ENCODE results near the gene CLEC7A.

Gene CLEC7A

DNA sequence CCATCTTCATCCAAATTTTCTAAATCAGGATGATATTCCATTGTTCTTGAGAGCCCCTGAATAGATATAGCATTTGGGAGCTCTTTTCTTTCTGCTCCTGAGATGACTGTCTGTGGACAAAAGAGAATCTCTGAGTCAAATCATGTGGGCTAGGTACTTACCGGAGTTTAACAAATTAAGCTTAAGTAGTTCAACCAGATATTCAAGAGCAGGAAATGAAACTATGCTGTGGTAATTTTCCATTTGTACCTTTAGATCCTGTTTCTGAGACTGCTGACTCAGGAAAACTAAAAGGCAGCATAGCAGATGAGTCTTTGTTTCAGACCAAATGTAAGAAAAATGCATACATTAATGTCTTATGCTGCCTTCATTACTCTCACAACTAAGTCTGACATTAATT lies at the start of gene CLEC7A:
Gene CLEC7A, minus strand, starts transcription at position 158 of the 400 bp plus-strand sequence. Its CDS starts 117 bp downstream, at position 41.
- peak in 1 of 2 donors; percentile 13 for DNase-seq

DNA sequence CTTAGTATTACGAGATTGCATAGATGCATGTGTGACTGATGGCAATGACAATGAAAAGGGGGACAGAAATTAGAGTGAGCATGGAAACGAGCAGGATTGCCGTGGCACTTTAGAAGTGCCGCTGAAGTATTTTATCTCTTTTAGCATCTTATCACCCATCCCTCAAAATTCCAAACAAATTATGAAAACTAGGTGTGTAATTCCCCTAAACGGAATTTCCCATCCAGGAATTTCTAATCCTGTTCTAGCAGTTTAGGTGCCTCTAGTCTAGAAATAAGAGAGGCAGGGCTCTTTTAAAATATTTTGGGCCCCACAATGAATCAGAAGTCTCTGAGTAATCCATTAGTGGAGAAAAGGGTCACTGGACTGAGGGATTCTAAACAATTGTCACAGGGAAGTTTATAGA lies 49.8 kb upstream of the CLEC7A start:
- no peak for DNase-seq

DNA sequence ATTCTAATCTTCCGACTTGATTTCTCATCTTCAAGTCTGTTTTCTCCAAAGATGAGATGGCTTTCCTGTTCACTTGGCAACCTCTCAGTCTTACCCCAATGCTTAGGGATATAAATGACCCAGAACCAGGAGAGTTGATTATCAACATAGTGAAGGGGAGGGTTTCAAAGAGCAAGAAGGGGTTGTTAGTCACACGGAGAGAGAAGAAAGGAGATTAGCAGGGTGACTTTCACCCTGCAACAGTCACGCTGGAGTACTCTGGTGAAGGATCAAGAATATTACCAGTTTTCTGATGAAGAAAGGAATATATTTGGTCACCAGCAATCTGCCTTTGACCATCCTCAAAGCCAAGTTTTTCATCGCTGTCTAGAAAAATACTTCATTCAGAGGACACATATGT lies 48.8 kb upstream of the CLEC7A start, which contains the start of gene TMEM52B:
Gene TMEM52B, plus strand, starts transcription at position 212 of the 400 bp plus-strand sequence. CDS start 543 bp downstream, outside the sequence.
- DNase-seq, result no peak

DNA sequence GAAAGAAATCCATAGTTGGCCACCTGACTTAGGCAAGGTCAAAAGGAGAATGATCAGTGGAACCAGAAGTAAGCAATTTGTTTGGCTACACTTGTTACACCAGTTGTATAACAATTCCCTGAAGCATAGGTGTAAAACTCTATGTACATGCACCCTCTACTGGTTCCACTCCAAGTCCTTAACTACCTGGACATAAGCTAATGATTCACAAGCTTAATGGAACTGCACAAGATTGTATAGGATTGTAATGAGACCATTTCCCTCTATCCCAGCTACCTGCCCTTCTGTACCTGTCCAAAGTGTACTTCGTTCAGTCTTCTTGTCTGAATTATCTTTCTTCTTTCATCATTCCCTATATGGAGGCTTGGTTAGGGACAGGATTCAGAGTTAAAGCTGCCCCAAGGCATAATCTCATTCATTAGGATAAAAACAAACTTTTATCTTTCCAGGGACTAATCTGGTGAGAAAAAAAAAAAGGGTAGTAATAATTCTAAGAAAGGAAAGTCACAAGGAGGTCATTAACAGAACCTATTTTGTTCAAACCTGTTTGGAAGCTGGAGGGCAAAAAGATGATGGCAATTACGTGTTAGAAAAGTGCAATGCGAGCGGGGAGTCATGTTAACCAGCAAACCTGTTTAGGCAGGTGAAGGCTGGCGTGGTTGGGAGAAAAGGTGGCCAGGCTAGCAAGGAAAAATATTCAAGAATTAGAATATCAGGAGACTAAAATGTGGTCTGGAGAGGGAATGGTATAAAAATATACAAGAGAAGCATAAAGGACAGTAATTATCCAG lies 46.0 kb upstream of the CLEC7A start:
- DNase-seq, result no peak

DNA sequence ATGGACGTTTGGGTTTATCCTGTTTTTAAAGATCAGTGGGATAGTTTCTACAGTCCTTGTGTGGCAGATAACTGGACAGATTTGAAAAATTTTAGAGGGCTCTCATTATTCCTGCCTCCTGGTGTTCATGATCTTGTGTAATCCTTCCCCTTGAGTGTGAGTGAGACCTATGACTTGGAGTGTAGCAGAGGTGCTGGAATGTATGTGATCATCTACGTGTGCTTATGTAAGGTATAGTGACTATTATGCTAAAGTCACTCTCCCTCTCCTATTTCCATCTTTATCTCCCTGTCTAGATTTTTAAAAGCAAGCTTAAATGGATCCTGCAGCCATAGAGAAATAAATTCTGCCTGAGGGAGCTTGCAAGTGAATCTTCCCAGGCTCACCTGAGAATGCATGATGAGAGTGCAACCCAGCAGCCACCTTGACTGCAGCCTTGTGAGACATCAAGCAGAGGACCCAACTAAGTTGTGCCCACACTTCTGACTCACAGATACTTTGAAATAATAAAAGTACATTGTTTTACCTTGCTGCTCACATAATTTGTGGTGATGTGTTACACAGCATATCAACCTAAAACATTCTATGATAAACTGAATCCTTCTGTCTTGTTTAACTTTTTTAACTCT lies 45.1 kb upstream of the CLEC7A start:
- DNase-seq, result no peak

DNA sequence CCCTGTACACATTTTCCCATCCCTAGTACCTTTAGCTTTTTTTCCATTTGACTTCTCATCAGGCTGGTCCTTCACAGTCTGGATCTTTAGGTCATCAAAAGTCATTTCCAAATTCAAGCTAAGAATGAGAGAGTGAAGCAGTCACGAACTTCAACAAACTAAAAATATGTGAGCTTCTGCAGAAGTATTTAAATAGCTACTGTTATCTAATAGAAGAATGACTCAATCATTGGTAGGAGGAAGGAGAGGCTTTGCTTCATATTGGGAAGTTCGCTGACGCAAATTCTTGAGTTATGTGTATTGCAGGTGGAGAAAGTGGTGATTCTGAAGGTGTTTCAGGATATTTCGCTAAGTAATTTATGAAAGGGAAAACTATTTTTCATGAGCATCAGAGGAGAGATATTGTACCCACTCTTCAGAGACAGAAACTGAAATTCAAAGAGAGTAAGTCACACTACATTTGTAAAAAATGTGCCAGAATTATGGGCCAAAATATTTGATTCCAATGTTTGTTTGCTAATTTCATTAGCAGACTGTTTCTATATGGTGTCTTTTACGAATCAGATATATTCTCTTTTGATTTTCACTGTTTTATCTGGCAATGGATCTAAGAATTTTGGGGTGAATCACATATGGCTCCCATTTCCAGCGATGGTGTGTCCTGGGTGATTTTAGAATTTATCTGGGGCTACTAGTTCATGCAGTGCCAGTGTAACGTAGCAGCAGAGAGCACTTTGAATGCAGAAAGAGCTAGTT lies 42.2 kb upstream of the CLEC7A start, which contains the start of gene OLR1:
Gene OLR1, minus strand, starts transcription at position 160 of the 756 bp plus-strand sequence. Its CDS starts 55 bp downstream, at position 105.
- DNase-seq, result no peak

DNA sequence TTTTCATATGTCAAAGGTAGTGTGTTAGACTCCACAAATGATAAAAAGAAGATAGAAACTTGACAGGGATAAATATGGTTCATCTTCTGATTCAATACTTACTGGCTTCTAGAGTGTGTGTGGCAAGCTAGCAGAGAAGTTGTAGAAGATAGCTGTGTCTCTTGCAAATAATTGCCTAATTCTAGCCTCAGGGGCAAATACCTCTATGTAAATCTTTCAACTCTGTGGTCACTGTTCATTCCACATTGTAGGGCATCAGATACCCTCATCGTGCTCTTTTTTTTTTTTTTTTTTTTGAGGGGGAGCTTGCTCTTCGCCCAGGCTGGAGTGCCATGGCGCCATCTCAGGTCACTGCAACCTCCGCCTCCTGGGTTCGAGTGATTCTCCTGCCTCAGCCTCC lies 40.2 kb upstream of the CLEC7A start:
- DNase-seq, result no peak

DNA sequence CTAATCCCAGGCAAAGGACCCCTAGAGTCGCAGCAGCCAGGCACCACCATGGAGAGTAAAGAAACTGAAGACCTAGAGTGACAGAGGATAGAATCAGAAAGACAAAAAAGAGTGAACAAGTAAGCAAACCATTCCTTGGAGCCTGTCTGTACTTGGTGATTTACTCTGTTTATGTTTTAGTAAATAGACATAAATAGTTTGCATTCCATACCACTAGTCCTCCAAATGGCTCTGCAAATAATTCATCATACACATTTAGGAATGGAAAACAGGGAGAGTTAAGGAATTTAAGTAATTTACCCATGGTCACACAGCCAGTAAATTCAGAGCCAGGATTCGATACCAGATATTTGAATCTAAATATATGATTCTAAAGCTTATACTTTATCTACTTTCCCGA lies 39.1 kb upstream of the CLEC7A start:
- no peak for DNase-seq

DNA sequence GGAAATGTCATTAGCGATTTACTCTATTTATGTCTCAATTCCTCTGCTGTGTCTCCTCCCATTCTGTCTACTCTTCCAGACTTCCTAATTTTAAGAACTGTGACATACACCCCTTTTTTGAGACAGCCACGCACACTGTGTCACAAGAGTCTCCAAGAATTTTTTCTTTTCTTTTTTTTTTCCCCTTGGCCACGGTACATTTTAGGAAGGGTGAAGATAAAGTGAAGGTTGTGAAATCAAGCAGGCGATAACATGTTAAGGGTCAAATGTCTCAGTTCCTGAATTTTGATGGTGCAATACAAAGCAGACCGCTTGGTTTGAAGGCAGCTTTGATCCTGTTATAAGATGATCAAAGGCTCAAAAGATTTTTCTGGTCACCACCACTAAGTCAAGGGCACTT lies 37.6 kb upstream of the CLEC7A start:
- peak in 1 of 2 donors; percentile 31 for DNase-seq

DNA sequence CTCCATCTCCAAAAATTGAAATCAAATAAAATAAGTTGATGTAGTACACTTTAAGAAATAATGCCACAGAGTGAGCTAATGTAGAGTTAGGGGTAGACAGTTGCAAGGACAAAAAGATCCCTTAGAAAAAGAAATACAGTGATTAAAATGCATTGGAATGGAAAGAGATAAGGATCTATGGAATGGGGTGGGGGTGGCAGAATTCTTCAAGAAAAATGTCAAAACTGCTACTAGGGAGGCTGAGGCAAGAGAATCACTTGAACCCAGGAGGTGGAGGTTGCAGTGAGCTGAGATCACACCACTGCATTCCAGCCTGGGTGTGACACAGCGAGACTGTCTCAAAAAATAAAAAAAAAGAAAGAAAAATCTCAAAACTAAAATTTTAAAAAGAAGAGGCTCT lies 35.4 kb upstream of the CLEC7A start:
- DNase-seq, result no peak

DNA sequence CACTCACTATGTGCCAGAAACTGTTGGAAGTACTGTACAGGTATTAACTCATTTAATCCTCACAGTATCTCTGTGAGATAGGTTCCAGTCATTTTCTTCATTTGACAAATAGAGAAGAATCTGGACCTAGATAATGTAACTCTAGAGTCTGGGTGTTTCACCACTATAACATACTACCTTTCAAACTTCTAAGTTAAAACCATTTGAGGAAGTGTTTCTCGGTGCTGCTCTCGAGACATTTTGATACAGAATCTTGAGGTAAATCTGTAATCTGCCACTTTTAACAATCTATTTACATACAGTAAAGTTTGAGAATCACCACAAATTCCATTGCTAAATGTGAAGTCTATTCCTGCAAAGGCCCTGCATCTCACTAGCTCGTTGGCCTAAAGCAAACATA lies 33.1 kb upstream of the CLEC7A start:
- no peak for DNase-seq

DNA sequence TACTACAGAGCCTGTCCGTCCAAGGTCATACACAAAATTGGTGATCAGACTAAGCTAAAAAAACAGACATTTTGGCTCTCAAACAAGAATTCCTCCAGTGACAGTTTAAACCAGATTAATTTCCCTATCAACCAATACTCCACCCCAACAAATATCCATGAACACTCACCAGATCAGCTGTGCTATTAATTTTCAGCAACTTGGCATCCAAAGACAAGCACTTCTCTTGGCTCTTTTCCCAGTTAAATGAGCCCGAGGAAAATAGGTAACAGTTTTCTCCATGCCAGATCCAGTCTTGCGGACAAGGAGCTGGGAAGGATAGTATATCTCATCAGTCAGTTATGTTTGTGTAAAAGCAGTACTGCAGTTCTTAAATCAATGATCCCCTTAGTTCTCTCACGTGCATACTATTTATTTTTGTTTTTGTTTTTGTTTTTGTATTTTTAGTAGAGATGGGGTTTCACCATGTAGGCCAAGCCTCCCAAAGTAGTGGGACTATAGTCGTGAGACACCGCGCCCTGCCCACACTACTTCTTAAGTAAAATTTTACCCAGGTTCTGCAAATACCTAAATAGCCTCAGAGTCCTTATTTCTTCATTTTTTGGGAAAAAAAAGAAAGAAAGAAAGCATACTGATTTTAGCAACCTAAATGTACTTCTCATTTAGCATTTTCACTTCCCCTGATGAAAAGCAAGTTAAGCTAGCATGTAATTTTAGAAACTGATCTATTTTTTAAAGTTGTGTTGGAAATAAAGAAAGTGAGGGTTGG lies 30.8 kb upstream of the CLEC7A start:
- no peak for DNase-seq

DNA sequence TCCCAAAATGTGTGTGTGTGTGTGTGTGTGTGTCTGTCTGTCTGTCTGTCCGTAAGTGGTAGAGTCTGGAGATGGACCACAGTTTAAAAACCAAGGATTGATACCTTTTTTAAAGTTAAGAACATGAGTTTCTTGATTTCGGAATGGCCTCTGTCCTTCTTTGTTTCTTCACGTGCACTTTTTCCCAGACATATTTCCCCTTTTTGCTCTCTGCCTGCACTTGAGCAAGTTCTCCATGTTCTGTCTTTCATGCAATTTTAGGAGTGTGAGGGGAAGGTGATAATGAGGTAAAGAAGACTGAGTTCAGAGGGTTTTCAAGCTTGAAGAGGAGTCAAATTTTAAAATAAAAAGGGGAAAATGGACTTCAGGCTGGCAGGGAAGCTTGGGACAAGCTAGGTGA lies 29.3 kb upstream of the CLEC7A start:
- no peak for DNase-seq

DNA sequence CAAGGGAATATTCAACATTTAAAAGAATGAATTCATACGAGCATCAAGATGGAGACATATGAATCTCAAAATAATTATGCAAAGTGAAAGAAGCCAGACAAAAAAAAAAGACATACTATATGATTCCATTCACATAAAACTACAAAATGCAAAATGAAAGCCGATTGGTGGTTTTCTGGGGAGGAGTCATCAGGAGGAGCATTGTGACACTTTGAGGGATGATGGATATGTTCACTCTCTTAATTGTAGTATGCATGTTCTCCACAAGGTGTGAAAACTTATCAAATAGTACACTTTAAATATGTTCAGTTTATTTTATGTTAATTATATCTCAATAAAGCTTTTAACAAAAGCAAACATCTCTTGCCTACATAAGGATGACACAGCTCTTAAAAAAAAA lies 28.4 kb upstream of the CLEC7A start:
- no peak for DNase-seq

DNA sequence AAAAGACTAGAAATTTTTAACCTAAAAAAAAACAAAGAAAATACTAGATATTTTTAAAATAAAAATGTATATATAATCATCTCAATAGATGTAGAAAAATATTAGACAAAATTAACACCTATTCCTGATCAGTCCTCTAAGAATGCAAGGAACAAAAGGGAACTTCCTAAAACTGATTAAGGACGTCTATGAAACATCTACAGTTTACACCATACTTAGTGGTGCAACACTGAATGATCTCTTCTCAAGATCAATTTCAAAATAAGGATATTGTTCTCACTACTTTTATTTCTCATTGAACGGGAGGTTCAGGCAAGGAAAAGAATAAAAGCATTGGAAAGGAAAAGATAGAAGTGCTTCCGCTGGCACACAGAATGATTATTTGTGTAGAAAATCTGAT lies 26.0 kb upstream of the CLEC7A start:
- DNase-seq, result no peak

DNA sequence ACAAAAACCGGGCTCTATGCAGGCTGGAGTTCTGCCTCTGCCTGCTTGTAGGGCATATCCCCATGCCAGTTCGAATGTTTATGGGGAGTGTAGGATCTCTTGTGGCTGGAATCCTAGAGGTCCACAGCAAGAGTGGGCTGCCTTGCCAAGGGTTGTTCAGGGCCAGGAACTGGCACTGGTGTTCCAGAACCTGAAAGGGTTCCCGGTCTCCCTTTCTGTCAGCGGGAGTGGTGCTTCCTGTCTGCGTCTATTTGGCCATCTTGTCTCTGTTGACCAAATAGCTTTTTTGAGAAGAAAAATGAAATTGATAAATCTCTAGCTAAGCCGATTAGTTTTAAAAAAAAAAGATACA lies 24.1 kb upstream of the CLEC7A start:
- no peak for DNase-seq

DNA sequence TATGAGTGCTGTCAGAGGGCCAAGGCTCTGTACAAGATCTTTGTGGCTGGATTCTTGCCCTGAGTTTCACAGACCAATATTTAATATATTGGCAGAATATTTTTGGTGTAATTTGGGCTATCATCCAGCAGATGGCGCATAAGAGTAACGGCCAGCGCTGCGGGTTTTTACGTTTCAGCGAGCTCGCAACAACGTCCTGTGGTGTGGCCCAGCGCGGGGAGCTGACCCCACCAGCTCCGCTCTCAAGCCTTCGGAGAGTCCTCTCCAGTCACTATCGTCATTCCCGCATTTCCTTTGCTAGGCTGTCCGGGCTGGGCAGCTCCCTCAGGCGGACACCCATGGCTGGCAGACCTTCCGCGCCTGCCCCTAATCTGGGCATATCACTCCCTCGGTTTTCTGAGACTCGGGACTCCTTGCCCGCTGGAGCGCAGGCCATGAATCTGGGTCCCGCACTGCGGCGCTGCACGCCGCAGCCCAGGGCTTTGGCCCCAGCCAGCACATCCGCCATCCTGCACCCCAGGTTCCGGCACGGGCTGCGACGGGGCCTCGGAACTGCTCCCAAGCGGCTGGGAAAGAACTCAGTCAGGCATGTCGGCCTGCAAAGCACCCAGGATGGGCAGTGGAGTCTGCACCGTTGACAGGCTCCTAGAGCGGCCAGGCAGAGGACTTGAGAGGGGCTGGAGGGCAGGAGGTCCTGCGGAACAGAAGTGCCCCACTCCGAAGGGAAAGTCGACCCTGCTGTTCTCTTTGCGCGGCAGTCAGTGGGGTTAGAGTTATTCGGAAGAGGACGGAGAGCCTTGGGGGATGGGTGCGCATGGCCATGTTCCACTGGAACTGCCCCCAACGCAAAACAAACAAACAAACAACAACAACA lies 23.5 kb upstream of the CLEC7A start:
- peak; percentile 64 to 71 for DNase-seq

DNA sequence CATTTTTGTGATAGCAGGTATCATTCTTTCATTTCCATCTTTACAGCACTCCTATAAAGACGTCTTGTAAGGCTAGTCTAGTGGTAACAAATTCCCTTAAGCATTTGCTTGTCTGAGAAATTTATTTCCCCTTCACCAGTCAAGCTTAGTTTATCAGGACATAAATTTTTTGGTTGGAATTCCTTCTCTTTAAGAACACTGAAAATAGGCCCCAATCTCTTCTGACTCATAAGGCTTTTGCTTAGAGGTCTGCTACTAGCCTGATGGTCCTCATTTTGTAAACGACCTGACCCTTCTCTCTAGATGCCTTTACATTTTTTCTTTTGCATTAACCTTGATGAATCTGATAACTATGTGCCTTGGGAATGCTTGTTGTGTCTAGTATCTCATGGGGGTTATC lies 21.6 kb upstream of the CLEC7A start:
- DNase-seq, result no peak

DNA sequence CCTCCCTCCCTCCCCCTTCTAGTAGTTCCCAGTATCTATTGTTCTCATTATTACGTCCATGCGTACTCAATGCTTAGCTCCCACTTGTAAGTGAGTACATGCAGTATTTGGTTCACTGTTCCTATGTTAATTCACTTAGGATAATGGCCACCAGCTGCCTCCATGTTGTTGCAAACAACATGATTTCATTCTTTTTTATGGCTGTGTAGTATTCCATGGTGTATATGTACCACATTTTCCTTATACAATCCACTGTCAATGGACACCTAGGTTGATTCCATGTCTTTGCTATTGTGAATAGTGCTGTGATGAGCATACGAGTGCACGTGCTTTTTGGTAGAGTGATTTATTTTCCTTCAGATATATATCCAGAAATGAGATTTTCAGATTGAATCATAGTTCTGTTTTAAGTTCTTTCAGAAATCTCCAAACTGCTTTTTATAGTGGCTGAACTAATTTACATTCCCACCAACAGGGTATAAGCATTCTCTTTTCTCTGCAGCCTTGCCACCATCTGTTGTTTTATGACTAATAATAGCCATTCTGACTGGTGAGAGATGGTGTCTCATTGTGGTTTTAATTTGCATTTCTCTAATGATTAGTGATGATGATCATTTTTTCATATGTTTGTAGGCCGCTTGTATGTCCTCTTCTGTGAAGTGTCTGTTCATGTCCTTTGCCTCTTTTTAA lies 17.9 kb upstream of the CLEC7A start:
- no peak for DNase-seq

DNA sequence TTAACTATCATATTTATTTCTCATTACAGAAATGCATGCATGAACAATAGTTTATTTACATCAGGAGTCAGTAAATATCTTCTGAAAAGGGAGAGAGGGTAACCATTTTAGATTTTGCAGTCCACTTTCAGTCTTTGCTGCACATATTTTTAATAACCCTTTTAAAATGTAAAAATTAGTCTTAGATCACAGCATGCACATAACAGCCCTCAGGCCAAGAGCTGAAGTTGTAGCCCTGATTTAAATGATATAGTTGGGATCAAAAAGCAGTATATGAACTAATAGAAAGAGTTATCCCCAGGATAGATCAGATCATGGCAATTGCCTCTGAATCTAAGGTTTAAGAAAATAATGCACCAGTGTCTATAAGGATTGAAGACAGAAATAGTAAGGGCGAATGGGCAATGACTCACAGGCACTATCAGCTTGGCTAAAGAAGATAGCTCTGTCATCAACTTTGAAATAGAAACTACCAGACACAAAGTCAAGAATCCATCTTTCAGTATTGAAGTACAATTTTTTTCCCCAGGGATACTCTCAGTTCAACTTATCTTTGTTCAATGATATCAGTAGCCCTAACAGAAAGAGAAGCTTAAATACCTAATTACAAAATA lies 13.1 kb upstream of the CLEC7A start:
- DNase-seq, result no peak

DNA sequence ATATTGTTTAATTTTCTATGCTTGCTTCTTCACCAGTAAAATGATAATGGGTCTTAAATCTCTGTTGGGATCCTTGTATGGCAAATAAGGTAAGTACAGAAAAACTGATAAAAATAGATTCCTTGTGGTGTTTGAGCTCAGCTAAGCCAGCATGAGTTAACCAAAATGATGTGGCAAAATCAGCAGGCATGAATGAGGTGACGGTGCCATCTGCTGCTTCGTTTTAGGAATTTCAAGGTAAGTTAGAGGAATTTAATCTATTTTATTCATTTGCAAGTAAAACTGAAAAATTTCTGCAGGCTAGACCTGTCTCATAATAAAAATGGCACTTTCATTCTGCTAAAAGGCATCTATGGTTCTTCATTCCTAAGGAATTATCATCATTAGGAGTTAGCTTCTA lies 10.0 kb upstream of the CLEC7A start:
- DNase-seq, result peak; percentile 57
